ENCODE measurements around the gene SUPT5H.

SUPT5H gene

DNA sequence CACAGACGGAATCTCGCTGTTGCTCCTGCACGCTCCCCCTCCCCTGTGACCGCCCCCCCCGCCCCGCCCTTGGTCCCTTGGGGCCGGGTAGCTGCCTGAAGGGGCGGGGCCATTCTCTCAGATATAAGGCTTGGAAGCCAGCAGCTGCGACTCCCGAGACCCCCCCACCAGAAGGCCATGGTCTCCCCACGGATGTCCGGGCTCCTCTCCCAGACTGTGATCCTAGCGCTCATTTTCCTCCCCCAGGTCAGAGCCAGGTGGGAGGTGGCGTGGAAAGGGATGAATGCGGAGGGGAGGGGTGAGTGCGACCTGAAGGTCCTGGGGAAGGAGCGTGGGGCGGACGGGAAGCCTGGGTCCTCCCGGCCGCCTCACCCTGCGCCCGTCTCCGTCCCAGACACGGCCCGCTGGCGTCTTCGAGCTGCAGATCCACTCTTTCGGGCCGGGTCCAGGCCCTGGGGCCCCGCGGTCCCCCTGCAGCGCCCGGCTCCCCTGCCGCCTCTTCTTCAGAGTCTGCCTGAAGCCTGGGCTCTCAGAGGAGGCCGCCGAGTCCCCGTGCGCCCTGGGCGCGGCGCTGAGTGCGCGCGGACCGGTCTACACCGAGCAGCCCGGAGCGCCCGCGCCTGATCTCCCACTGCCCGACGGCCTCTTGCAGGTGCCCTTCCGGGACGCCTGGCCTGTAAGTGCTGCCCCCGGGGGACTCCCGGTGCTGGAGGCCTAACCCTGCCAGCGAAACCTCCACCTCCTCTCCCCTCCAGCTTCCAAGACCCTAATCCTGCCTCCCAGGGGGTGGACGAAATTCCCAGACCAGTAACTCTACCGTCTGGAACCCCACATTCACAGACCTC is 53.6 kb downstream of the SUPT5H start, which contains the start of gene DLL3:
TSS of gene DLL3 (plus strand) at position 150 of the 845 bp plus-strand sequence. CDS start at position 178, 28 bp downstream.
- Histone ChIP-seq H3K4me1 (ENCODE audit: insufficient read depth, low read length) (peaks cover 5% of the 10 kb centered on the region), H3K9me3 (ENCODE audit: insufficient read depth, low read length, severe bottlenecking) (no peaks in the 10 kb centered on the region), H3K4me3 (ENCODE audit: low read depth in 1 of 2, low read length in 2 of 2) (no peak within 1 kb of the TSS), H3K4me2 (ENCODE audit: insufficient read depth, low read length) (0 out of 2 replicates have a peak within 1 kb of the TSS, but pooled peaks have one; percentile 6), H4K20me1 (ENCODE audit: insufficient read depth, low read length) (no peaks in the 10 kb centered on the region), H2AFZ (ENCODE audit: low read depth, low read length) (no peak within 1 kb of the TSS), H3K36me3 (ENCODE audit: insufficient read depth, low read length) (no peaks in the 10 kb centered on the region), H3K27me3 (ENCODE audit: insufficient read depth, low read length, poor library complexity) (peaks cover 20% of the 10 kb centered on the region), H3K27ac (ENCODE audit: low read length) (no peak within 1 kb of the TSS), H3K79me2 (ENCODE audit: insufficient read depth, low read length) (no peaks in the 10 kb centered on the region), H3K9ac (ENCODE audit: low read depth, low read length) (no peak within 1 kb of the TSS)
- TF ChIP-seq CTCF (IDR thresholded peaks at IDR 0.05; ENCODE audit: borderline replicate concordance, extremely low read depth, low read length, poor library complexity, severe bottlenecking) (no peak), EZH2 (IDR thresholded peaks at IDR 0.05; ENCODE audit: borderline replicate concordance, low read depth, low read length, severe bottlenecking) (no peak)
- ATAC-seq (ENCODE audit: insufficient read depth, low read depth) = no peak
- DNase-seq = peak; percentile 24

DNA sequence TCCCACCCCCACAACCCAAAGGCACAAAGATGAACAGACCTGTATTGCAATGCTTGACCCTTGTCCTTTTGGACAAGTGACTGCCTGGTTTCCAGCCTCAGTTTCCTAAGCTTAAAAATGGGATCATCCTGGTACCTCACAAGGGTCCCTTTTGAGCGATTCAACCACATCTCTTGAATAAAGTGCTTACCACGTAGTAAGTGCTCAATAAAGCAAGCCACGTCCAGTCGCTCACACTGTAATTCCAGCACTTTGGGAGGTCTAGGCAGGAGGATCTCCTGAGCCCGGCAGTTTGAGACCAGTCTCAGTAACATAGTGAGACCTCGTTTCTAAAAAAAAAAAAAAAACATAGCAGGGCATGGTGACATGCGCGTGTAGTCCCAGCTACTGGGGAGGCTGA is 54.5 kb downstream of the SUPT5H start:
- DNase-seq = no peak
- no peak for TF ChIP-seq EZH2 (IDR thresholded peaks at IDR 0.05; ENCODE audit: borderline replicate concordance, low read depth, low read length, severe bottlenecking)
- no peaks in the 10 kb centered on the region for H3K9me3 ChIP-seq (ENCODE audit: insufficient read depth, low read length, severe bottlenecking)
- H3K27ac ChIP-seq (ENCODE audit: low read length) = no peak overlapping the region
- H3K4me3 ChIP-seq (ENCODE audit: low read depth in 1 of 2, low read length in 2 of 2) = no peak overlapping the region
- no peaks in the 10 kb centered on the region for H3K79me2 ChIP-seq (ENCODE audit: insufficient read depth, low read length)
- H3K36me3 ChIP-seq (ENCODE audit: insufficient read depth, low read length) = no peaks in the 10 kb centered on the region
- no peak overlapping the region for H2AFZ ChIP-seq (ENCODE audit: low read depth, low read length)
- peaks cover 5% of the 10 kb centered on the region for H3K4me1 ChIP-seq (ENCODE audit: insufficient read depth, low read length)
- no peak overlapping the region for H3K4me2 ChIP-seq (ENCODE audit: insufficient read depth, low read length)
- ATAC-seq (ENCODE audit: insufficient read depth, low read depth) = no peak
- peaks cover 20% of the 10 kb centered on the region for H3K27me3 ChIP-seq (ENCODE audit: insufficient read depth, low read length, poor library complexity)
- no peaks in the 10 kb centered on the region for H4K20me1 ChIP-seq (ENCODE audit: insufficient read depth, low read length)
- H3K9ac ChIP-seq (ENCODE audit: low read depth, low read length) = no peak overlapping the region

GRCh38 chr19:39500543-39500942 is 55.2 kb downstream of the SUPT5H start:
- H3K36me3 ChIP-seq (ENCODE audit: insufficient read depth, low read length) = no peaks in the 10 kb centered on the region

More at GRCh38 chr19:39500543-39500942, 55.2 kb downstream of the SUPT5H start:
- no peaks in the 10 kb centered on the region for H4K20me1 ChIP-seq (ENCODE audit: insufficient read depth, low read length)
- no peak for TF ChIP-seq CTCF (IDR thresholded peaks at IDR 0.05; ENCODE audit: borderline replicate concordance, extremely low read depth, low read length, poor library complexity, severe bottlenecking)
- TF ChIP-seq EZH2 (IDR thresholded peaks at IDR 0.05; ENCODE audit: borderline replicate concordance, low read depth, low read length, severe bottlenecking) = no peak
- H2AFZ ChIP-seq (ENCODE audit: low read depth, low read length) = no peak overlapping the region
- H3K9ac ChIP-seq (ENCODE audit: low read depth, low read length) = no peak overlapping the region
- no peak for DNase-seq
- no peaks in the 10 kb centered on the region for H3K9me3 ChIP-seq (ENCODE audit: insufficient read depth, low read length, severe bottlenecking)
- peaks cover 20% of the 10 kb centered on the region for H3K27me3 ChIP-seq (ENCODE audit: insufficient read depth, low read length, poor library complexity)
- no peak overlapping the region for H3K4me2 ChIP-seq (ENCODE audit: insufficient read depth, low read length)
- H3K4me3 ChIP-seq (ENCODE audit: low read depth in 1 of 2, low read length in 2 of 2) = no peak overlapping the region
- H3K79me2 ChIP-seq (ENCODE audit: insufficient read depth, low read length) = no peaks in the 10 kb centered on the region
- H3K27ac ChIP-seq (ENCODE audit: low read length) = no peak overlapping the region
- no peak for ATAC-seq (ENCODE audit: insufficient read depth, low read depth)
- H3K4me1 ChIP-seq (ENCODE audit: insufficient read depth, low read length) = peaks cover 5% of the 10 kb centered on the region
